Central memory CD8-positive, alpha-beta T cell (primary cell): ENCODE results near the gene MAP3K13.

ENCODE experiments used
- ATAC-seq: fragments of 150-1000 bp; cut with Tn5 transposase; replicated peaks from 2 replicates; pipeline ENCODE4 v1.10.0; 2022; ENCODE audit warnings: mild to moderate bottlenecking, moderate FRiP score, moderate number of reproducible peaks; ENCODE audit not compliant: poor library complexity, severe bottlenecking; ENCODE audit errors: extremely low read depth
- DNase-seq, 2 donors: peaks; one replicate each; pipeline ENCODE4 v3.0.0; 2021; ENCODE audit warnings: low spot score in 2 of 2
- H3K27ac Mint-ChIP-seq: one replicate; pipeline ENCODE4 v1.8.0; 2022; ENCODE audit warnings: low read depth, mild to moderate bottlenecking, moderate library complexity, mixed read lengths
- H3K27me3 Mint-ChIP-seq: one replicate; pipeline ENCODE4 v1.8.0; 2022; ENCODE audit warnings: mixed read lengths
- H3K36me3 Mint-ChIP-seq: one replicate; pipeline ENCODE4 v1.8.0; 2022; ENCODE audit warnings: mild to moderate bottlenecking, moderate library complexity, mixed read lengths; ENCODE audit not compliant: insufficient read depth
- H3K4me1 Mint-ChIP-seq: one replicate; pipeline ENCODE4 v1.8.0; 2022; ENCODE audit warnings: mixed read lengths
- H3K4me3 Mint-ChIP-seq: one replicate; pipeline ENCODE4 v1.8.0; 2022; ENCODE audit warnings: mild to moderate bottlenecking, moderate library complexity, mixed read lengths
- H3K9me3 Mint-ChIP-seq: one replicate; pipeline ENCODE4 v1.8.0; 2022; ENCODE audit warnings: mixed read lengths

The MAP3K13 gene

GRCh38 chr3:185330238-185330637 lies 32.7 kb upstream of the MAP3K13 start:
- peaks cover 10% of the 10 kb centered on the region for H3K27me3 Mint-ChIP-seq
- H3K36me3 Mint-ChIP-seq: no peaks in the 10 kb centered on the region
- ATAC-seq (no peak), DNase-seq (no peak)
- H3K4me3 Mint-ChIP-seq: no peak overlapping the region
- no peaks in the 10 kb centered on the region for H3K9me3 Mint-ChIP-seq
- H3K27ac Mint-ChIP-seq: no peak overlapping the region
- H3K4me1 Mint-ChIP-seq: no peaks in the 10 kb centered on the region

- H3K36me3 Mint-ChIP-seq: no peaks in the 10 kb centered on the region
- no peak for ATAC-seq
- no peaks in the 10 kb centered on the region for H3K9me3 Mint-ChIP-seq
- H3K27ac Mint-ChIP-seq: no peak overlapping the region
- DNase-seq: no peak
- peaks cover 7% of the 10 kb centered on the region for H3K27me3 Mint-ChIP-seq
- no peak overlapping the region for H3K4me3 Mint-ChIP-seq
- no peaks in the 10 kb centered on the region for H3K4me1 Mint-ChIP-seq
These were observed 32.3 kb upstream of the MAP3K13 start for GRCh38 chr3:185330644-185331043.

- Mint-ChIP-seq H3K36me3 (no peaks in the 10 kb centered on the region), H3K4me3 (no peak overlapping the region), H3K9me3 (no peaks in the 10 kb centered on the region), H3K27ac (no peak overlapping the region), H3K4me1 (no peaks in the 10 kb centered on the region), H3K27me3 (no peaks in the 10 kb centered on the region)
- DNase-seq: no peak
- no peak for ATAC-seq
These were observed 30.8 kb upstream of the MAP3K13 start for GRCh38 chr3:185332026-185332735.

- no peaks in the 10 kb centered on the region for H3K27me3 Mint-ChIP-seq
These were observed 27.1 kb upstream of the MAP3K13 start for GRCh38 chr3:185335799-185336198.

GRCh38 chr3:185337231-185337816 lies 25.6 kb upstream of the MAP3K13 start:
- H3K36me3 Mint-ChIP-seq: no peaks in the 10 kb centered on the region
- ATAC-seq (no peak), DNase-seq (no peak)
- H3K4me1 Mint-ChIP-seq: no peaks in the 10 kb centered on the region
- no peak overlapping the region for H3K27ac Mint-ChIP-seq
- no peak overlapping the region for H3K4me3 Mint-ChIP-seq
- H3K27me3 Mint-ChIP-seq: no peaks in the 10 kb centered on the region
- no peaks in the 10 kb centered on the region for H3K9me3 Mint-ChIP-seq

More at GRCh38 chr3:185335799-185336198, 27.1 kb upstream of the MAP3K13 start:
- DNase-seq (no peak), ATAC-seq (no peak)
- H3K4me1 Mint-ChIP-seq: no peaks in the 10 kb centered on the region
- H3K36me3 Mint-ChIP-seq: no peaks in the 10 kb centered on the region
- no peak overlapping the region for H3K4me3 Mint-ChIP-seq
- H3K27ac Mint-ChIP-seq: no peak overlapping the region
- no peaks in the 10 kb centered on the region for H3K9me3 Mint-ChIP-seq

- Mint-ChIP-seq H3K27ac (no peak overlapping the region), H3K4me1 (peaks cover 7% of the 10 kb centered on the region)
These were observed 23.0 kb upstream of the MAP3K13 start for GRCh38 chr3:185339945-185340344.

GRCh38 chr3:185340751-185341150 lies 22.2 kb upstream of the MAP3K13 start:
- Mint-ChIP-seq H3K4me1 (peaks cover 7% of the 10 kb centered on the region), H3K27me3 (no peaks in the 10 kb centered on the region), H3K4me3 (no peak overlapping the region), H3K27ac (no peak overlapping the region), H3K9me3 (no peaks in the 10 kb centered on the region), H3K36me3 (no peaks in the 10 kb centered on the region)
- ATAC-seq (no peak), DNase-seq (no peak)

More at GRCh38 chr3:185339945-185340344, 23.0 kb upstream of the MAP3K13 start:
- Mint-ChIP-seq H3K27me3 (no peaks in the 10 kb centered on the region), H3K9me3 (no peaks in the 10 kb centered on the region), H3K4me3 (no peak overlapping the region), H3K36me3 (no peaks in the 10 kb centered on the region)
- ATAC-seq (no peak), DNase-seq (no peak)

- no peaks in the 10 kb centered on the region for H3K27me3 Mint-ChIP-seq
- H3K9me3 Mint-ChIP-seq: no peaks in the 10 kb centered on the region
- DNase-seq (no peak), ATAC-seq (no peak)
- H3K36me3 Mint-ChIP-seq: no peaks in the 10 kb centered on the region
- H3K4me1 Mint-ChIP-seq: peaks cover 7% of the 10 kb centered on the region
- no peak overlapping the region for H3K4me3 Mint-ChIP-seq
- H3K27ac Mint-ChIP-seq: no peak overlapping the region
These were observed 21.1 kb upstream of the MAP3K13 start for GRCh38 chr3:185341616-185342458.

- no peaks in the 10 kb centered on the region for H3K36me3 Mint-ChIP-seq
- DNase-seq: no peak
- no peaks in the 10 kb centered on the region for H3K9me3 Mint-ChIP-seq
- no peaks in the 10 kb centered on the region for H3K27me3 Mint-ChIP-seq
- H3K4me1 Mint-ChIP-seq: peaks cover 7% of the 10 kb centered on the region
- ATAC-seq: no peak
- H3K27ac Mint-ChIP-seq: no peak overlapping the region
- no peak overlapping the region for H3K4me3 Mint-ChIP-seq
These were observed 20.3 kb upstream of the MAP3K13 start for GRCh38 chr3:185342459-185343174.

GRCh38 chr3:185347399-185347798 lies 15.5 kb upstream of the MAP3K13 start:
- H3K27me3 Mint-ChIP-seq: peaks cover 13% of the 10 kb centered on the region

GRCh38 chr3:185350841-185351240 lies 12.1 kb upstream of the MAP3K13 start:
- ATAC-seq (no peak), DNase-seq (no peak)
- H3K4me1 Mint-ChIP-seq: no peaks in the 10 kb centered on the region
- H3K4me3 Mint-ChIP-seq: no peak overlapping the region
- H3K27me3 Mint-ChIP-seq: peaks cover 13% of the 10 kb centered on the region
- H3K27ac Mint-ChIP-seq: no peak overlapping the region
- no peaks in the 10 kb centered on the region for H3K9me3 Mint-ChIP-seq
- H3K36me3 Mint-ChIP-seq: no peaks in the 10 kb centered on the region

More at GRCh38 chr3:185347399-185347798, 15.5 kb upstream of the MAP3K13 start:
- Mint-ChIP-seq H3K4me3 (no peak overlapping the region), H3K27ac (no peak overlapping the region), H3K36me3 (no peaks in the 10 kb centered on the region), H3K9me3 (no peaks in the 10 kb centered on the region), H3K4me1 (peaks cover 7% of the 10 kb centered on the region)
- ATAC-seq (no peak), DNase-seq (no peak)

GRCh38 chr3:185351396-185351795 lies 11.5 kb upstream of the MAP3K13 start:
- DNase-seq (no peak), ATAC-seq (no peak)
- Mint-ChIP-seq H3K27me3 (peaks cover 16% of the 10 kb centered on the region), H3K4me1 (no peaks in the 10 kb centered on the region), H3K9me3 (no peaks in the 10 kb centered on the region), H3K27ac (no peak overlapping the region), H3K36me3 (no peaks in the 10 kb centered on the region), H3K4me3 (no peak overlapping the region)
